Medulla oblongata (tissue), 1 donor: ENCODE measurements around the gene IQCE.
"Not testable (repeated sequence)": the region's sequence is repeated elsewhere in the genome, so short reads cannot be mapped to it uniquely, and the experiment has no call there.

Experiments
- DNase-seq: peaks from one replicate; pipeline ENCODE4 v3.0.0-alpha.2; 2015; ENCODE audit errors: extremely low spot score

IQCE gene

DNA sequence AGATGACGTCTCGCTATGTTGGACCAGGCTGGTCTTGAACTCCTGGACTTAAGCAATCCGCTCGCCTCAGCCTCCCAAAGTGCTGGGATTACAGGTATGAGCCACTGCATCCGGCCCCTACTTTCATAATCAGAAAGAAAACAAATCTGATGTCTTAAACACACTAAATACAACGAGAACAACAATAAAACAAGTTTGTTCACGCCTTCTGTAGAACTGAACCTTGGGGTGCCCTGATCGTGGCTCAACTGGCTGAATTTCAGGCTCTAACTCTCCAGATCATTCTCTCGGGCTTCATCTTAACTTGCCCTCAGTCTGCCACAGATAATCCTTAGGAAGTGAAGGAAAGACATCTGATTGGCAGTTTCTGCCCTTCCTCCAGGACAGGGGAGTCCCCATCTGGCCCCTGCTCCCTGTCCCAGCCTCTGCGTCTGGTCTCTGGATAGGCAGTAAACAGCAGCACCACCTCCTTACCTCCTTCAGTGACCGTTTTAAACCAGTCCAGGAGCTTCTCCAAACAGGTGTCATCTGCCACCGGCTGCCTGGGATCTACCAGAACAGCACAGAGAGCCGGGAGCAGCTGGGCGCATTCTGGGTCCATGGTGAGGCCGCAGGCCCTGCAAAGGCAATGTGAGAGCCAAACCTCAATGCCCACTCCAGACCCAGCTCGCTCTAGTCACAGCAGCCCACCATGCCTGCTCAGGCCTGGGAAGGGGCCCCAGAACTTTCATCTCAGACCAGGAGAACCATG lies 4.8 kb upstream of the IQCE start:
- no peak for DNase-seq

- DNase-seq, result no peak
Measured at GRCh38 chr7:2554661-2555111, 4.1 kb upstream of the IQCE start.

DNA sequence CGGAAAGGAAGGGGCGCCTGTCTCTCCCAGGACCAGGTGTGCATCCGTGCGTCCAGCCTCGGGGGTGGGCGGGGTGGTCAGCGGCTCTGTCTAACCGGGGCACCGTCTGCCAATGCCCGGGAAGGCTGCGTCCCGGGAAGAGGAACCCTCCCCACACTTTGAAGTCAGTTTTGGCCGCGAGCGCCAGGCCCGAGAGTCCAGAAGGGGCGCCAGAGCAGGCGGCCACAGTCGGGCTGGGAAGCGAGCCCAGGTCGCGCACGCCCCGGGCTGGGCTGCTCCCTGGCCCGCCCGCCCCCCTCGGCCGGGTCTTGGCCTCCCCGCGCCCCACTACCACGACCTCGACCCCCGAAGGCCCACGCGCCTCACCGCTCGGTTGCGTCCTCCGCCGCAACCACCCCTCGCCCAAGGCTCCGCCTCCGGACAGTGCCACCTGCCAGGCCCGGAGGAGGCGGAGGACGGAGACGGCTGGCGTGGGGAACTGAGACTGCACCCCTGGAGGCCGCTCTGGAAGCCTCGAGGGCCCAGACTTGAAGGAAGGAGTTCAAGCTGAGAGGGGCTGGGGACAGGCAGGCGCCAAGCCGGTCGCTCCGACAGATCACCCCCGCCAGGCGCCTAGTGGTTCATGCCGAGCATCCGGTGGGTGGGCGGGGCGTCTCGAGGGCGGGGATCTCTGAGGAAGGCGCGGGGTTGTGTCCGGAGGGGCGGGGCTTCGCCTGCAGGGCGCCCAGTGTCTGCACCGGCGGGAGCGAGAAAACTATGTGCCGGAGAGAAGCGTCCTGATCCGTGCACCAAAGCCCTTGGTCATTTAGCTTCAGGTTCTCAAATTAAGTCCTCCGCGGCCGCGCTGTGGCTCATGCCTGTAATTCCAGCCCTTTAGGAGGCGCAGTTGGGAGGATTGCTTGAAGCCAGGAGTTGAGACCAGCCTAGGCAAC lies 3.4 kb upstream of the IQCE start, which contains the start of gene BRAT1:
TSS of gene BRAT1 (minus strand) at position 404 of the 932 bp plus-strand sequence. CDS start 1,093 bp downstream, outside the sequence.
- DNase-seq, result peak; percentile 95

DNA sequence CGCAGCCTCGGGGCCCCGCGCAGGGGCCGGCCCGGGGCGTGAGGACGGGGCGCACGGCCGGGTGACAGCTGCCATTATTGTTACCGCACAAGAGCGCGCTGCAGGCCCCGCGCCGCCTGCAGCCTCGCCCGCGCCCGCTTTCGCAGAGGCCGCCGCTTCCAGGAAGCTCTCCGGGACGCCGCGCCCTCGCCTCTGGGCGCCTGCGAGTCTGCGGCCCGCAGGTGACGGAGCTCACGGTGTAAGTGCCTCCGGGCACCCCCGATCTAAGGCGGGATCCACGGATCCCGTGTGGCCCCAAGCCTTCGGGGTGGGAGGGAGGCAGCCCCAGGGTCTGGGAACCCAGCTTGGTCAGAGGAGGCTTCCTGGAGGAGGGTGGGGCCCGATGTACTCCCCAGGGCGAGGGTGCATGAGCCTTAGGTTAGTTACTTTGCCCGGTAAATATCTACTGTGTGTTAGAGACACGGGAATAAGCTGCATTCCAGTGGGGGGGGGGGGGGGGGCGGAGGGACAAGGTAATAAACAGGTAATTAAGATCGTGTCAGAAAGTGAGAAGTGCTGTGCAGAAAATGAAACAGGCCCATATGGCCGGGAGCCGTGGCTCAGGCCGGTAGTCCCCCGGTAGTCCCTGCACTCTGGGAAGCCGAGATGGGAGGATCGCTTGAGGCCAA lies 638 bp downstream of the IQCE start:
- DNase-seq, result no peak

DNA sequence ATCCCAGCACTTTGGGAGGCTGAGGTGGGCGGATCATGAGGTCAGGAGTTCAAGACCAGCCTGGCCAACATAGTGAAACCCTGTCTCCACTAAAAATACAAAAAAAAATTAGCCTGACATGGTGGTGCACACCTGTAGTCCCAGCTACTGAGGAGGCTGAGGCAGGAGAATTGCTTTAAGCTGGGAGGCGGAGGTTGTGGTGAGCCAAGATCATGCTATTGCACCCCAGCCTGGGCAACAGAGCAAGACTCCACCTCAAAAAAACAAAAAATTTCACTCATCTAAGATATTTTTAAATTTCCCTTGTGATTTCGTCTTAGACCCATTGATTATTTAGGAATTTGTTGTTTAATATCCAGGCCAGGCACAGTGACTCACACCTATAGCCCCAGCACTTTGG lies 5.2 kb downstream of the IQCE start:
- DNase-seq, result not testable (repeated sequence)

- no peak for DNase-seq
Measured at GRCh38 chr7:2564970-2565540, 6.3 kb downstream of the IQCE start.

GRCh38 chr7:2566348-2566889 lies 7.6 kb downstream of the IQCE start:
- DNase-seq, result no peak

DNA sequence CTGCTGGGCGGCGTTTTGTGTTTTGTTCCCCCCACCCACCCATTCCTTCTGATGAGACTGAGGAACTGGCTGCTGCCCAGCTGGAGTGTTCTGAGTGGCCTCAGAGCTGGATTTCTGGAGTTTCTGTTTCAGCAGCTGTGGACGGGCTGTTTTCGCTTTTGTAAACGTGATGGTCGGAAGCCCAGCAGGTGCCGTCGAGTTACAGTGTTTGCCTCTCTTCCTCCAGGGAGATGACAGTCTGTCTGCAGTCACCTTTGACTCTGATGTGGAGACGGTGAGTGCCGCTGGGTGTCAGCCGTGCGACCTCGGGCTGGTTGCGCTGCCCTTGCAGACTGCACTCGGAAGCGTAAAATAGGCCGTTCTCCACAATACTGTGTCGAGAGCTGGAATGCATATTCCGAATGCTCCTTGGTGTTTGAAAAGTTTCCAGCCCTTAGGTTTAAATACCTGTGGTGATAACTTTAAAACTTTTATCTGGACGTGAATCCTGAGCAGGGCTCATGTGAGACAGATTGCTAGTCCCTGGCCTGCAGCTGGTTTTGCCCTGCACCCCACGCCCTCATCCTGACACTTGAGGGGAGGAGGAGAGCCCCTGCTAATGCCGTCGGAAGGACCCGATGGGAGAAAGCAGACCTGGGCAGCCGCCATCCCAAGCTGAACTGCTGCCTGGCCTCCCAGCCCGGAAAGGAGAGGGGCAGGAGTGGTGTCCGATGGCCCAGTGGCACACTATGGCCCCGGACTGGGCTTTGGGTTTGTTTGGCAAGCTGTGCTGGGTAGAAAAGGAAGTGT lies 8.3 kb downstream of the IQCE start:
- DNase-seq, result no peak

- peak; percentile 76 for DNase-seq
Measured at GRCh38 chr7:2567679-2568278, 9.0 kb downstream of the IQCE start.

DNA sequence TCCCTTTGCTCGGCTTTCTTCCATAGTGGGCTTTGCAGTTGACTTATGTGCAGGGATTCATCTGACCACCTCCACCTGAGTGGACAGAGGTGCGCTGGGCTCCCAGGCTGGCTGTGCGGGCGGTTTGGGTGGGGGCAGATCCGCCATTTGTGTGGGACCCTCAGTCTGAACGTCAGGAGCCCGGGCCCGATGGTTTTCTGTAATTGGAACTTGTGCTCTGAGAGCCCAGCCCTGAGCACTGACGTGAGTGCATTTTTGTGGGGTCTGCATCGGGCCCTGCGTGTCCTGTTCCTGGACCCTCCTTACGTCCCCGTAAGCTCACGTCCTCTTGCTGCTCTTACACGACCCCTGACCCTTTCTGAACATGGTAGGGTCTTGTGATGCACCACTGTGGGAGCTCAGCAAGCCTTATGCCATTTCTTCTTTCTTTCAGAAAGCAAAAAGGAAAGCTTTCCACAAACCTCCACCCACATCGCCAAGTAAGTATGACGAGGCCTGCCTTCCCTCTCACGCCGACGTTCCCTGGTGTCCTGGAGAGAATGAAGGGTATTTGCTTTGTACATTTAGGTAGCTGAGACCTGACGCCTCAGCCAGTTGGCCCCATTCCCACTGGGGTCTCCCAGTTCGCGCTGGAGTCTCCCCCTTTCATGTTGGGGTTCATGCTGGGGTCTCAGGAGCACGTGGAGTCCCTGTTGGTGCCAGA lies 9.9 kb downstream of the IQCE start:
- DNase-seq, result no peak

DNA sequence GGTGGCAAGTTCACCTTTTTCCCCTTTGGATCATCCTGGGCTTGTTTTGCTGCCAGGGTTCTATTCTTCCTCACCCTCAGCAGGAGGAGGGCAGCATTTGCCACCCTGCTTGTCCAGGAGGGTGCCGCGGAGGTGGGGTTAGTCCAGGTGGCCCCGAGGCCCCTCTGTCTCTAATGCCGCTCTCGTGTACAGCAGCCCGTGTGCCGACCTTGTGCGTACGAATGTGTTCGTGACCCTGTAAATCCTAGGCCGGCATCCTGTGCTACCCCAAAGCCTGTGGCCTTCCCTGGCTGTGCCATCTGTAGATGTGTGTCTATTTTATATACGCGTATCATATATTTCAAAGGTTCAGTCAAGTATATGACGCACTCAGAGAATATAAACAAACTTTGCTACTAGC lies 10.6 kb downstream of the IQCE start:
- no peak for DNase-seq

- no peak for DNase-seq
Measured at GRCh38 chr7:2570021-2570420, 11.2 kb downstream of the IQCE start.

DNA sequence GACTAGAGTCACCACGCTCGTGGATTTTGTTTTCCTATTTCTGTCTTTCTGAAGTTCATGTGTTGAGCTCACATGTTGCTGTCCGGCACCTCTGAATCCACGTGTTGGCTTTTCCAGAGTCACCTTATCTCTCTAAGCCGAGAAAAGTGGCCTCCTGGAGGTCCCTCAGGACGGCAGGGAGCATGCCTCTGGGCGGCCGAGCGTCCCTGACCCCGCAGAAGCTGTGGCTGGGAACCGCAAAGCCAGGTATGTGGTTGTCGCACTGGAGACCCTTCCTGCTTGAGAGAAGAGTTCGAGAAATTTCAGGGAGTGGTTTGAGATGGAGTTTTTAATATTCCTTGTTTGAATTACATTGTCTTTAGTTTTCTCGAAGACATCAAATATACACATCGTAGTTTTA lies 12.6 kb downstream of the IQCE start:
- DNase-seq, result no peak

GRCh38 chr7:2572101-2572842 lies 13.5 kb downstream of the IQCE start:
- no peak for DNase-seq

- no peak for DNase-seq
Measured at GRCh38 chr7:2573761-2574160, 15.0 kb downstream of the IQCE start.

- no peak for DNase-seq
Measured at GRCh38 chr7:2575046-2575732, 16.4 kb downstream of the IQCE start.

DNA sequence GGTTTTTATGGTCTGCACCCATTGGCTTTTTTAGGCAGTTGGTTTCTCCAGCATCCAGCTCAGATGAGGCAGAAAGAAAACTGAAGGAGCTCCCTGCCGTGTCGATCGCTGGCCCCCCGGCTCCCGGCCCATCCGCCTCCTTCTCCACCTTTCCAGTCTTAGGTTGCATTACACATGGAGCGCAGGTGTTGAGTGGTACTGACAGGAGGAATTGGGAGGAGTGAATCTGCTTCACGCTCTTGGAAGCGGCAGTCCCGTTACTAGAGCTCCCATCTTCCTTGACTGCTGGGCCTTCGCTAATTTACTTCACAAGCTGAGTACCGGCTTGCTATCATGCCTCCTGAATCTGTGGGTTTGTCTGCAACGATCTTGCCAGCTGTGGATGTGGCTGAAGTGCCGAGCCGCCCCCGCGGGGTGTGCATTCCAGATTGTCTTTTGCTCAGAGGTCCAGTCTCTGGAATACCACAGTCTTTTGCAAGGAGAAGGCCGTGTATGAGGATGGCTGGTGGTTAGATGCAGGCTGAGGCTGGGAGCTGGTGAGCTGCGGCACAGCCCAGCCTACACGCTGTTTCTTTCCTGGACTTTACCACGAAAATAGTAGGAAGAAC lies 17.1 kb downstream of the IQCE start:
- DNase-seq, result no peak
